Stimulated activated CD4-positive, alpha-beta T cell treated with anti-CD3 and anti-CD28 coated beads, Interleukin-2, amount 100 ng/mL, for 48 hours (primary cell): Measurements from ENCODE around the gene CASP4.
"Not testable (repeated sequence)": the region's sequence is repeated elsewhere in the genome, so short reads cannot be mapped to it uniquely, and the experiment has no call there.

Experiments used
- DNase-seq, 2 donors: peaks; one replicate each; pipeline ENCODE4 v3.0.0-alpha.2; 2020

The CASP4 gene

DNA sequence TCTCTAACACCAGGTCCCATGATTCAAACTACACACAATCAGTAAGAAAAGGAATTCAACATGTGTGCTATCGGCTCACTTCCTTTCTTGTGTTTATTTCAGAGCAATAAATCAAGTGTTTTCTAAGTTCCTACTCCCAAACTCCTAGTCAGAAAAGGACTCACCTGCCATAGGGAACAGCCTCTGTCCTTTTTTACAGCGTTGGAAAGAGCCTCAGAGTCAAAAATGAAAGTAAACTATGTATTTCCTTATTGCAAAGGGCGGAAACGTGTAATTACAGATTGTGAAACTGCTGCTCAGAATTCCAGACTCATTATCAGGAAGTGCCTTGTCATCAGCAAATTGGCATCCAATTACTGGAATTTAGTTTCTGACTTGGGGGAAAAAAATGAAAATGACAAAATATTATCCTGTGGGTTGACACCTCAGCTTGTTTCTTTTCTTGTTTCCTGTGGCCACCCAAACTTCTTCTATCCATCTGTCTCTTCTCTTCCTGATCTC lies at the start of gene CASP4:
CASP4 (minus strand) TSS at position 220 of the 501 bp plus-strand sequence; CDS start at position 171, 49 bp downstream.
- no peak for DNase-seq

DNA sequence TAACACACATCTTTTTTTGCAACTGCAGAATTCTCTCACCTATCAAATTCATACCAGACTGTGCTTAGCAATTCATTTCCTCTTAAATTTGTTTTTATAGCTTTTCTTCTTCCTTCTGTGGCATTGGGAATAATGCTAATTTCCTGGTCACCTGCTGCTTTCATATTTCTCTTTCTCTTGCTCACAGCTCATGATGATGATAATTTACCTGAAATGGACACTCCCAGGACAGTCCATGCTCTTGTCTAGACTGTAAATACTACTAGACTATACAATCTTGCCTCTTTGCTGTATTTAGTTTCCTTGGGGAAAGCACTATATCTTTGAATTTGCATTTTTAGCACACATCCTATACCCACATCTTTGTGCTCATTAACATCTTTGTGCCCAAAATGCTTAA lies 39.1 kb upstream of the CASP4 start:
- DNase-seq = no peak

DNA sequence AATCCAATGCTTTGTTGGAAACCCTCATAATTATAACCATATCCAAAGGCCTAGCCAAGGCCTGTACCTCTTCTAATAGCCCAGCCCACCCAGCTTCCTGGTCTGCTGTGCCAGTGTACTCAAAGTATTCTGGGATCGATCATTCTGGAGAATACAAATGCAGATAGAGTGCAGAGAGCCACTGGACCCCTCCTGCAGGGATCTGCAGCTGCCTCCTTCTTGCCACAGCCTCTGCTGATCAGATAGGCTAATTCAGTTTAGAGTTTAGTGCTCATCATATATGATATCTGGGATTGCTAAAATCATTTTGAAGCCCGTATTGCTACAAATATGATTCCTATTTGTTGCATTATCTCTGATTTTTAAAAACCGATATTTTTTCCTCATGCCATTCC lies 37.1 kb upstream of the CASP4 start:
- no peak for DNase-seq

DNA sequence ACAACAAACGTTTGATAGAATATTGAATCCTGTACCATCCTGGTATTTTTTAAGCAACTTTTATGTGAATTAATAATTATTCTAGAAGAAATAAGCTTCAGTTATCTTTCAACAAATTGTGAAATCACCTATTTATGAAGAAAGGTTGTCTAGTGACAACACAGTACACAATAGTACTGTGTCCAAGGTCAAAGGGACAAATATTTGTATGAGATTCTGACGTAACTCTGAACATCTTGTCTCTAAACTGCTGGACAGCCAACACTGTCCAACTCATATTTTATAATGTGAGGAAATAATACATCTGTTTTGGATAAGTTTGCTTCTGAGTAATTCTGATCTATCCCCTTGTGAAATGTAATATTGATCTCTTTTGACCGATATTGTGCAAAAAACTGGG lies 35.6 kb upstream of the CASP4 start:
- DNase-seq = no peak

DNA sequence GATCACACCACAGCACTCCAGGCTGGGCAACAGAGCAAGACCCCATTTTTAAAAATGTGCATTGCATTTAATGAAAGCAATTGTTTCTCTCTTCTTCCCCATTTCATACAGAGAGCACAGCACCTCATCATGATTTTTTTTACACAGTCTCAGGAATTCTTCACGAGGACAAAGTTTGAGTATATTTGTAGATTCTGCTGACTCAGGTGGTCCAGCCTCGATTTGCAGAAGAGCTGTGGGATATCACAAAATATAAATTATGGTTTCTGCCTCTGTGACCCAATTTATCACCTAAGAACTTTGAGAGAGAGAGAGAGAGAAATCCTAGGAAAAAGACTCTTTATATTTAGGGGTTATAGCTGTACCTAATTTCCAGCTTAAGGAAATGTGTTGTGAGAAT lies 34.8 kb upstream of the CASP4 start:
- DNase-seq = no peak

DNA sequence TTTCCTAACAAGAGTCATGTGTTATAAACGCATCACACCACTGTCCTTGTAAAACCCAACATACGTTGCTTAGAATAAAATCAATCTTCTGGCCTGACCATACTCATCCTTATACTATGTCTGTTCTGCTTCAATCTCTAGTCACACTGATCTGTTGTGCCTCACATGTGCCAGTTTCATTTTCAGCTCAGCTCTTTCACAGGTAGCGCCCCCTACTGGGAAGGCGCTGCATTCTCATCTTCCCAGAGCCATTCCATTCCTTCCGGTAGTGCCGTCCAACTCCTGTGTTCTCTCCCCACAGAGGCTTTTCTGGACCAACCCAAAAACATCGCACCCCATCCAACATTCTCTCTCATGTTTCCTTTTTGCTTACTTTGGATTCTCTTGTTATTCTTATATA lies 32.4 kb upstream of the CASP4 start:
- peak; percentile 56 for DNase-seq

DNA sequence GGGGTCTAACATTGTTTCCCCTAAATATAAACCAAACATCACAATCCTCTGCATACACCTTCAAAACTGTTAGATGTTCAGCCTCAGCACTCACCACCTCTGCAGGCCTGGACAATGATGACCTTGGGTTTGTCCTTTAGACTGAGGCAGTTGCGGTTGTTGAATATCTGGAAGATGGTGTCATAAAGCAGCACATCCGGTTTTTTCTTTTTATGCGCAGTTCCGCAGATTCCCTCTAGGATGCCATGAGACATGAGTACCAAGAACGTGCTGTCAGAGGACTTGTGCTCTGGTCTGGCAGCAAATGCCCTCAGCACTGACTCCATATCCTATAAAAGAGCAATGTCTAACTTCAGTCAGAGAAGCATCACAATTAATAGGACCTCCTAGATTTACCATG lies 31.8 kb upstream of the CASP4 start:
- DNase-seq = peak in 1 of 2 donors; percentile 4

DNA sequence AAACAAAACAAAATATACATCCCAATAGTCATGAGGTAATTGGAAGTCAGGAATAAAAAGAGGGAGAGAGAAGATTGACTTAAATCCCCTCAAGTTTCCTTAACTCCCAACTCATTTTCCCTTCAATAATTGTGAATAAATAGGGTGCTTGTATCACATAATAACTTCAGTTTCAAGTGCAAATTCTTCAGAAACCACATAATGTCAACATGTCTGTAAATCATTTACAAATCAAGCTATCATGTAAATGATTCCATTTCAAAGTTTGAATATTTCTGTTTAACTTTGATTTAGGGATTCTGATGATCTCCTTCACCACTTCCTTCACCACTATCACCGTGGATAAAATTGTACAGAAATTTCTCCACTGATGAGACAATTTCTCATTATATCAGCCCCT lies 31.3 kb upstream of the CASP4 start:
- no peak for DNase-seq

DNA sequence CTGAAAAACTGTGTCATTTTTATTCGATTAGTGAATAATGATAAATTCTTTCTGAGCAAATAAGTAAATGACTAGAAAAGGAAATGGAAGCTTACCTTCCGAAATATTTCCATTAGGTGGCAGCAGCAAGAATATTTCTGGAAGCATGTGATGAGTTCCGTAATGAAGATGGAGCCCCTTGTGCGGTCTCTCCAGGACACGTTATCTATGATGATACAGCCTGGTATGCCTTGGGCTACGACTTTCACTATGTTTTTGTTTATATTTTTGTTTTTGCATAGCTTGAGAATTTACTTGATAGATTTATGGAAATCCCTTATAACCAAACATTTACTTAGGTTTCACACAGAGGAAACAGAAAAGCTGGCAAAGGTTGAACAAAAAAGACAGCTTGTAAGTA lies 28.9 kb upstream of the CASP4 start:
- DNase-seq = no peak

DNA sequence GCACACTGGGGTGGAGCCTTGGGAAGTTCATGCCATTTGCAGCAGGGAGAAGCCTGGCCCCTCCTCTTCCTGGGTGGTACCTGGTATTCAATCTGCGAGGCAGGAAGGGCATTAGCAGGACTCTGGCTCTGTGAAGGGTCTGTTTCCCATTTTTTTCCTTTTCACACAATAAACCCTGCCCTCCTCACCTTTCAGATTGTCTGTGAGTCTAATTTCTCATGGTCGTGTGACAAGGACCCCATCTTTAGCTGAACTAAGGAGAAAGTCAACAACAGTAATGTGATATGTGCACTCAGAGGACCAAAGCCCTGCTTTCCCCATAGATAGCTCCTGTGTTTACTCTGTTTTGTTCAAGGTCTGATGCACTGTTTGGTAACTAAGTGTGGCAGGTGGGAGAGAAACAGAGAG lies 26.6 kb upstream of the CASP4 start:
- DNase-seq = no peak

DNA sequence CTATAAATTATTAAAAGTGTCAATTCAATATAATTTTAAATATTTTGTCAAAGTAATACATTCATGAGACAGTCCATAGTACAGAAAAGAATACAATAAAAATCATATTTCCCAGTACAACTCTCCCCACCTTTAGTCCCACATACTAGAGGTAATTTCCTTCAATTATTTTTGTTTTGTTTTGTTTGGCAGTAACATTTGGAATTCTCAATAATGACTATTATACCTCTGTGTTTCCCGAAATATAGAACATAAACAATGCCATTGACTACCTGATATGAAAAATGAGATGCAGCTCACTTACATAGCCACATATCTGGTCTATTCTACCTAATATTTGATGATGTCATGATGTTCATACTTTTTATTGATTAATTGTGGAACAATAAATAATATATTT lies 24.4 kb upstream of the CASP4 start:
- no peak for DNase-seq

DNA sequence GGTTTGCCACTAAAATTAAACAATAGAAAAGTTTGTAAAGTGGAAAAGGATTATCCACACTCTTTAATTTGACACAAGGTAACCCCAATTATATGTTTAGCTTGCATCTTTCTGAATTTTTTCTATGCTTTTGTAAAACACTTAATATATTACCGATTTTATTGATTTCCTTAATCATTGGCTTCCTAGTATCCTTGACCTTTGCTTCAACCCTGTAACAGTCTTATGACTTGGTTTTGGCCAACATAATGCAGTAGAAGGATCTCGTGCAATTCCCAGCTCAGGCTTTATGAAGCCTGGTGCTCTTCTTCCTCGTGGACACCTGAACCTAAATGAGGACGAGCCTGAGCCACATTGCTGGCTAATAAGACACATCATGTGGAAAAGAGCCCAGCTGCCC lies 23.6 kb upstream of the CASP4 start:
- DNase-seq = no peak

DNA sequence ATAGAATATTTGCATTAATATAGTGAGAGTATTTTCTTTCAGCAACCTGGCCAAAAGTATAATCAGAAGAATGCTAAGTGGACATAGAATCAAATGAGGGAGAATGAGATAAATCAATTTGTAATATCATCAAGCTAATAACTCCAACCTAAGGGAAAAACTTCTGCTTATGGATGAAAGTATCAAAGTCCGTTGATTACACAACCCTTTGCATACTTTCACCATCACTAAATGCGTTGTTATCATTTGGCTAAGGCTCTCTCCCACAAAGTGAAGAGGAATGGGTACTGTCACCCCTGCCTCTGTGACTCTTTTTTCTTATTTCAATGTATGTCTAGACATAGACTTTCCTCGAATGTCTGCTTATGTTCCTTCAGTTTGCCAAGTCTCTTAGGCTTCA lies 16.4 kb upstream of the CASP4 start:
- no peak for DNase-seq

DNA sequence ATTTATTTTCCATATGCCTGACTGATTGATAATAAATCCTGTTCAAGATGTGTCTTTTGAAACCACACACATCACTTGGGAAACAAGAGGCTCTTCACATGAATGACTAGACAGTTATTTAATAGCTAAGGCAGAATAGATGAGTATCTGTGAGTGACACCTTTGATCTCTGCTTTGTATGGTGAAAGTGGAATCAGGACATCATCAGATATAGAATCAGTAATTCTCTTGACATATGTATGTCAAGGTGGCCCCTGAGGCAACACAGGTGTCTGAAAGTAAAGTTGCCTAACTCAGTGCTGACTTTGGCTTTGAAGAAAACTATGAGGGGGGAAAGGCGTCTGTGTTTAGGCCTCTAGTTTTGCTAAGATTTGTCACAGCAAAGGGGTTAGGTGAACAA lies 11.5 kb upstream of the CASP4 start:
- DNase-seq = no peak

DNA sequence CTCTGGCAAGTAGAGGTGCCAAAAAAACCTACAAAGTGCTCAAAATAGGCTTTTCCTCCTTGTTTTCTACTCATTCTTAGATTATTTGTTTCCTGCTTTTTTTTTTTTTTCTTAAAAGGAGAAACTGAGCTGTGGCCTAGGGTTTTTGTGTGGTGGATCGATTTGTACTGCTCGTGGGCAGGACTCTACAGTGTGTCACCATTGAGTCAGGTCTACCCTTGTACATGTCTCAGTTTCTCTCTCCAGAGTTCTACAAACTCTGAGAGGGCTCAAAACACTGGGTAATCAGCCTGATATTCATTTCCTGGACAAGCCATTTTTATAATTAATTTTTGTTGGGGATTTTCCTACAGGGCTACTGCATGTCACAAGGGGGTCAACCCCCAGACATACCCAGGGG lies 5.2 kb upstream of the CASP4 start:
- DNase-seq = no peak

DNA sequence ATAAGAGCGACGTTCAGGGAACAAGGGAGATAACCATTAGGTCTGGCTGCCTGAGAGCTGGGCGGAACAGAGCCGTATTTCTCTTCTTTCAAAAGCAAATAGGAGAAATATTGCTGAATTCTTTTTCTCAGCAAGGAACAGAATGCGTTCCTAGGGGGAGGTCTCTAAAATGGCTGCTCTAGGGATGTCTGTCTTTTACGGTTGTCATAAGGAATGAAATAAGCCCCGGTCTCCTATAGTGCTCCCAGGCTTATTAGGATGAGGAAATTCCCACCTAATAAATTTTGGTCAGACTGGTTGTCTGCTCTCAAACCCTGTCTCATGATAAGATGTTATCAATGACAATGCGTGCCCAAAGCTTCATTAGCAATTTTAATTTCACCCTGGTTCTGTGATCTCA lies 4.5 kb upstream of the CASP4 start:
- DNase-seq = not testable (repeated sequence)

DNA sequence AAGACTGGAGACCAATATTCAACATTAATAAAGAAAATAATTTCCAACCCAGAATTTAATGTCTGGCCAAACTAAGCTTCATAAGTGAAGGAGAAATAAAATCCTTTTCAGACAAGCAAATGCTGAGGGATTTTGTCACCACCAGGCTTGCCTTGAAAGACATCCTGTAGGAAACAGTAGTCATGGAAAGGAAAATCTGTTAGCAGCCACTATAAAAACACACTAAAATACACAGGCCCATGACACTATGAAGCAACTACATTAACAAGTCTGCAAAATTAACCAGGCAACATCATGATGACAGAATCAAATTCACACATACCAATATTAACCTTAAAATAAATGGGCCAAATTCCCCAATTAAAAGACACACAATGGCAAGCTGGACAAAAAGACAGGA lies 2.4 kb upstream of the CASP4 start:
- DNase-seq = no peak

DNA sequence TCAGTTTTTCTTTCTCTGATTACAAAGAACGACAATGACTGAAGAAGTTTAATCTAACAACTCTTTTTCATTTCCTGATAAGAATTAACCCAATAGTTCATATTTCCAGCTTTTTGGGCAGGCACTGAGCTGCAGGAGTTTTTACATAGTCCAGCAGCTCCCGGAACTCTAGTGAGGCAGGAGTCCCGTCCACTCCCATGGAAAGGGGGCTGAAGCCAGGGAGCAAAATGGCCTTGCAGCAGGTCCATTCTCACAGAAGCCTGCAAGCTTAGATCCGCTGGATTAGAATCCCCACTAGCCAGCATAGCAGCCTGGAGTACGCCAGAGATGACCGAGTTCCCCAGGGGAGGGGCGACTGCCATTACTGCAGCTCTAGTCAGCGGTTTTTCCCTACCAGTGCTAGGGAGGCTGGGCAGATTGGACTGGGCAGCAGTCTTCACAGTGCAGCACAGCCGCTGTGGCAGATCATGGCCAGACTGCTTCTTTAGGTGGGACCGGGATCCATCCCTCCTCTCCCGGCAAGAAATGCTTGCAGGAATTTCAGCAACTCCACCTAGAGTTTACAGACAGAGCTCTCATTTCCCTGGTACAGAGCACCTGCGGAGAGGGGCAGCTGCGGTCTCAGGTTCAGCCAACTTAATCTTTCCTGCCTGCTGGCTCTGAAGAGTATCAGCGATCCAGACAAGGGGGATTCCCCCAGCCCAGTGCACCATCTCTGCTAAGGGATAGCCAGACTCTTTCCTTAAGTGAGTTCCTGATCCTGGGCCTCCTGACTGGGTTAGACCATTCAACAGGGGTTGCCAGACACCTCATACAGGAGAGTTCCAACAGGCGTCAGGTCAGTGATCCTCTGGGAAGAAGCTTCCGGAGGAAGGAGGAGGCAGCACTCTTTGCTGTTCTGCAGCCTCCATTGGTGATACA lies 742 bp upstream of the CASP4 start:
- no peak for DNase-seq

DNA sequence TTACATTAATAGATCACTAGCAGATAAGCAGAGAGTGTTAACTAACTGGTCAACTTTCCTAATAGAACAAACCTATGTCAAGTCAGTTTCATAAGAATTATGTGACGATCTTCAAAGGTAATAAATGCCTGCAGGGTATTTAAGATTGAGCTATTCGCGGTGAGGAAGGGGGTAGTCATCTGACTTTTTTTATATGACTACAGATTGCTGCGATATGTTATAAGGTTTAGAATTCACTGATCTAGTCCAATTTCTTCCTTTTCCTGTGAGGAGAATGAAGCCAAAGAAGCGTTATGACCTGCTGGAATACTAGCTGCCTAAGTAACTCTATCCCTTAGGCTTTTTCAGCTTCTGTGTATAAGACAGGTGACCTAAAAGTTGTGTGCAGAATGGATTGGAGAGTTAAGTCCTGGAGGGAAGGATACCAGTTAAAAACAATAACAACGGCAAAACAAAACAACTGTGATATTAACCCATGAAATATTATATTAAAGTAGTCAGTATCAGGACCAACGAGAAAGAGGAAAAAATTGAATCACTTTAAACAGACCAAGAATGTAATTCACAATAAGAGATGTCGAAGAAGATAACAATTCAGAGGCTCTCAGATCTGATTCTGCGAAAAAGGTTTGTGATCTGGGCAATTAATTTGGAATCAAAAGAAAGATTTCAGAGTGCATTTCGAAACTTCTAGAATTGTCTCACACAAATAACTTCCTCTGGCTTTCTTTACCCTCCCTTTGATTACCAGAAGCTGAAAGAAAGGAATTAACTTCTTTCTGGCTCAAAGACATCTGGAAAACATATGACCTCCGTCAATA lies 630 bp downstream of the CASP4 start:
- DNase-seq = no peak

DNA sequence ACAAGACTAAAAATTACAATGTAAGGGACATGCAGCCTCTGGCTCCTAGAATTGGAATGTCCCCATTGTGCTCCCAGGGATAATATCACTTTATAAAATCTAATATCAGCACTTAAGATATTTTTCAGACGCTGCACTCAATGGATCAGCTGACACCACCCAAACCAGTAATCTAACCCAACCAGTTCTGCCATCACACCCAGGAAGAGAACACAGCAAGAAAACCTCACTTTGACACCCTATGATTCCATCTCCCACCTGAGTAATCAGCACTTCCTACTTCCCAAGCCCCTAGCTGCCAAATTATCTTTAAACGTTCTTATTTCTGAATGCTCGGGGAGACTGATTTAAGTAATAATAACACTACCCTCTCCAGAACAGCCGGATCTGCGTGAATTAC lies 2.6 kb downstream of the CASP4 start:
- no peak for DNase-seq

DNA sequence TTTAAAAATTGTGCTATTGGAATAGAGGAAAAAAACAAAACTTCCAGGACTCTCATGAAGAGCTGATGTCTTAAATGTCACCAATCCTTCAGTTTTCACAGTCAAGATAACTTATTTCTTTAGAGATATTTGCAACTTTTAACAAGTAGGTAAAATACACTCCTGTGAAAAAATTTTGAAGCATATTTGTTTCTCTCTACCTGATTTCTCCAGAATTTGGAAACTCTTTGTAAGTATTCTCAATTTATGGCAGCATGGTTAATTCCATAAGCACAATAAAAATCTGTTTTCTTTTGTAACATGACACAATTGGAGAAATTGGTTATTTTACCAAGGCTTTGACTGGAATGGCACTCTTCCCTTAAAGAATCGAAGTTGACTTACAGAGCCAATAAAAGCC lies 4.1 kb downstream of the CASP4 start:
- no peak for DNase-seq

DNA sequence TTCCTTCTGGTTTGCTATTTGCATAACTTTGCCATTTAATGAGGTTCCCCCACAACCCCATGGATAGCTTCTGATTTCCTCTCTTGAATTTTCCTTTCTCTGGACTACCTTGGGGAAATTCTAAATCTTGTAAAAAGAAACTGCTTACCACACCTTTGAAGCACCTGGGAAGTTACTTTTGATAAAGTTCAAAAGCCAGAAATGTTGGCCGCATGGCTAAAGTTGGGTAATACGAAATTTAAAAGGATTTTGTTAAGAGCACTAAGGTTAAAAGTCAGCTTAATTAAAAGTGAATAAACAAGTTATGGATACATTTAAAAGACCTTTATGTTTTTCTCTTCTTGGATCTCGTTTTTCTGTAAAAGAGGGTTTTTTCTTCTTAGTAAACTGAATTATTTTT lies 5.5 kb downstream of the CASP4 start:
- no peak for DNase-seq

DNA sequence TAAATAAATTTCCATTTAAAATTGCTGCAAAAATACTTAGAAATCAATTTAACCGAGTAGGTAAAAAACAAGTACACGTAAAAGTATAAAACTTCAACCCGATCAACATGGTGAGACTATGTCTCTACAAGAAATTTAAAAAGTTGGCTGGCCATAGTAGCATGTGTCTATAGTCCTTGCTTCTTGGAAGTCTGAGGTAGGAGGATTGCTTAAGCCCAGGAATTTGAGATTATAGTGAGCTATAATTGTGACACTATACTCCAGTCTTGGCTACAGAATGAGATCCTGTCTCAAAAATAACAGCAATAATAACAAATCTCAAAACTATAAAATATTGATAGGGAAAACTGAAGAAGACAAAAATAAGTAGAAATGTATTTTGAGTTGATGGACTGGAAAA lies 11.1 kb downstream of the CASP4 start:
- DNase-seq = no peak

DNA sequence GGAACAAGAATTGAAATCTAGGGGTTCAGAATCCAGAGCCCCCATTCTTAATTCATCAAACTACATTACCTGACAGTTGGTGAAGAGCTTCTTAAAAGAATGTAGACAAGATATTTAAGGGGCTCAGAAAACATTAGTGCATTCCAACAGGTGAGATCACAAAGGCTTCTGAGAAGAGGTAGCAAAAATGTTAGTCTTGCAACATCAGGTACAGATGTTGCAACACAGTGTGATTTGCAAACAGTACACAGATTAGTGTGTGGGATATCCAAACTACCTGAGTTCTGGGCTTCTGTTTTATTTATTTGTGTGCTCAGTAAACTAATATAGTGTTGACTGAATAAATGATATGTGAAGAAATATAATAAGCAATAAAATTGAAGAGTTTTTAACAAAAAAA lies 11.8 kb downstream of the CASP4 start:
- no peak for DNase-seq
